ENCODE measurements around the gene CAGE1.

The CAGE1 gene

GRCh38 chr6:7309050-7309449 is 80.5 kb downstream of the CAGE1 start:
- no peak overlapping the region for H3K4me3 ChIP-seq (ENCODE audit: low read depth, low read length)
- no peaks in the 10 kb centered on the region for H3K36me3 ChIP-seq (ENCODE audit: control insufficient read depth, insufficient read depth, low read length)
- no peak overlapping the region for H3K9ac ChIP-seq
- no peaks in the 10 kb centered on the region for H3K4me1 ChIP-seq
- no peaks in the 10 kb centered on the region for H3K9me3 ChIP-seq (ENCODE audit: control insufficient read depth, low read length)
- no peak for TF ChIP-seq CTCF (IDR thresholded peaks at IDR 0.05)
- peaks cover 15% of the 10 kb centered on the region for H3K79me2 ChIP-seq
- no peak overlapping the region for H3K27ac ChIP-seq
- H3K27me3 ChIP-seq (ENCODE audit: control insufficient read depth, insufficient read depth, low read length), result no peaks in the 10 kb centered on the region
- no peak overlapping the region for H2AFZ ChIP-seq
- no peak overlapping the region for H3K4me2 ChIP-seq (ENCODE audit: low read length)

- Histone ChIP-seq H3K9me3 (ENCODE audit: control insufficient read depth, low read length) (no peaks in the 10 kb centered on the region), H3K27ac (no peak overlapping the region), H3K4me1 (no peaks in the 10 kb centered on the region), H3K9ac (no peak overlapping the region), H3K4me2 (ENCODE audit: low read length) (no peak overlapping the region), H3K79me2 (peaks cover 15% of the 10 kb centered on the region), H3K4me3 (ENCODE audit: low read depth, low read length) (no peak overlapping the region), H3K36me3 (ENCODE audit: control insufficient read depth, insufficient read depth, low read length) (no peaks in the 10 kb centered on the region), H3K27me3 (ENCODE audit: control insufficient read depth, insufficient read depth, low read length) (no peaks in the 10 kb centered on the region), H2AFZ (no peak overlapping the region)
- no peak for TF ChIP-seq CTCF (IDR thresholded peaks at IDR 0.05)
Observed at GRCh38 chr6:7307533-7307932, 82.0 kb downstream of the CAGE1 start.

- Histone ChIP-seq H3K79me2 (peaks cover 15% of the 10 kb centered on the region), H3K4me2 (ENCODE audit: low read length) (no peak overlapping the region), H3K36me3 (ENCODE audit: control insufficient read depth, insufficient read depth, low read length) (no peaks in the 10 kb centered on the region), H3K27me3 (ENCODE audit: control insufficient read depth, insufficient read depth, low read length) (no peaks in the 10 kb centered on the region), H3K9ac (no peak overlapping the region), H3K4me3 (ENCODE audit: low read depth, low read length) (no peak overlapping the region), H3K27ac (no peak overlapping the region), H3K9me3 (ENCODE audit: control insufficient read depth, low read length) (no peaks in the 10 kb centered on the region), H3K4me1 (peaks cover 4% of the 10 kb centered on the region), H2AFZ (no peak overlapping the region)
- no peak for TF ChIP-seq CTCF (IDR thresholded peaks at IDR 0.05)
Observed at GRCh38 chr6:7304821-7305220, 84.7 kb downstream of the CAGE1 start.

- TF ChIP-seq CTCF (IDR thresholded peaks at IDR 0.05), result no peak
- Histone ChIP-seq H2AFZ (no peak overlapping the region), H3K36me3 (ENCODE audit: control insufficient read depth, insufficient read depth, low read length) (no peaks in the 10 kb centered on the region), H3K9me3 (ENCODE audit: control insufficient read depth, low read length) (no peaks in the 10 kb centered on the region), H3K79me2 (peaks cover 4% of the 10 kb centered on the region), H3K27ac (no peak overlapping the region), H3K4me3 (ENCODE audit: low read depth, low read length) (no peak overlapping the region), H3K9ac (no peak overlapping the region), H3K27me3 (ENCODE audit: control insufficient read depth, insufficient read depth, low read length) (no peaks in the 10 kb centered on the region), H3K4me1 (peaks cover 4% of the 10 kb centered on the region), H3K4me2 (ENCODE audit: low read length) (no peak overlapping the region)
Observed at GRCh38 chr6:7301702-7302101, 87.8 kb downstream of the CAGE1 start.

GRCh38 chr6:7300926-7301325 is 88.6 kb downstream of the CAGE1 start:
- no peak overlapping the region for H3K9ac ChIP-seq
- no peaks in the 10 kb centered on the region for H3K9me3 ChIP-seq (ENCODE audit: control insufficient read depth, low read length)
- H3K79me2 ChIP-seq, result peaks cover 4% of the 10 kb centered on the region
- H3K4me1 ChIP-seq, result peaks cover 4% of the 10 kb centered on the region
- no peak overlapping the region for H3K27ac ChIP-seq
- H3K4me3 ChIP-seq (ENCODE audit: low read depth, low read length), result no peak overlapping the region
- no peak overlapping the region for H3K4me2 ChIP-seq (ENCODE audit: low read length)
- H2AFZ ChIP-seq, result no peak overlapping the region
- TF ChIP-seq CTCF (IDR thresholded peaks at IDR 0.05), result no peak
- no peaks in the 10 kb centered on the region for H3K36me3 ChIP-seq (ENCODE audit: control insufficient read depth, insufficient read depth, low read length)
- no peaks in the 10 kb centered on the region for H3K27me3 ChIP-seq (ENCODE audit: control insufficient read depth, insufficient read depth, low read length)
